HG03469 (cell line): ENCODE results near the gene COG6.

Experiments
- ATAC-seq: cut with Tn5 transposase; IDR thresholded peaks from one replicate; pipeline ENCODE4 v1.9.1; 2021; ENCODE audit warnings: mild to moderate bottlenecking, moderate library complexity, moderate number of reproducible peaks; ENCODE audit not compliant: unreplicated experiment

Gene COG6

GRCh38 chr13:39655569-39656324 lies at the start of gene COG6:
COG6 (plus strand) TSS chr13:39655662; CDS start chr13:39655727, 65 bp downstream.
- peak; percentile 86 for ATAC-seq

DNA sequence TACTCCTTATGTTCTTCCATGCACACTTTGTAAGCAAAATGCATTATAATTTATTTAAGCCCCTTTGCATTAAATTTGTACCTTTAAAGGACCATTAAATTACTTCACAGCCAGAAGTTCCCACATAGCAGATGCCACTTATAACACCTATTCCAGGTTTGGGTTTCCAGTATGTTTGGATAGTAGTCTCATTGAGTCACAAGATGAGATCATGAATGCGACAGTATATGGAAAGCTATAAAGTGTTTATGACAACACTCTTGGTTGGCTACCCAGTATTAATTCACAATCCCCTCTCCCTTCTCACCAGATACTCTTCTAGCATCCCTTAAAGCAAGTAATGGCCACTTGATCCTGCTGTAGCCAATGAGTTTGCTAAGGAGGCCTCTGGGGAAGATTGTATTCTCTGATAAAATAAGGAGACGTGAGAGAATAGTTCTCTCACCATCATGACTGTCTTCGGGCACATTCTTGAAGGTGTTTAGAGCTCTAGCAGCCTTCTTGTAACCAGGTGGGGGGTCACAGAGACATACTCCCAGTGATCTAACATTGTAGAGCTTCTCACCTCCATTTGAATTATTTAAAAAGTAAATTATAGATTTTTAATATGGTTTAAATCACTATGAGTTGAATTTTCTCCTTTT lies 49.7 kb upstream of the COG6 start:
- no peak for ATAC-seq

DNA sequence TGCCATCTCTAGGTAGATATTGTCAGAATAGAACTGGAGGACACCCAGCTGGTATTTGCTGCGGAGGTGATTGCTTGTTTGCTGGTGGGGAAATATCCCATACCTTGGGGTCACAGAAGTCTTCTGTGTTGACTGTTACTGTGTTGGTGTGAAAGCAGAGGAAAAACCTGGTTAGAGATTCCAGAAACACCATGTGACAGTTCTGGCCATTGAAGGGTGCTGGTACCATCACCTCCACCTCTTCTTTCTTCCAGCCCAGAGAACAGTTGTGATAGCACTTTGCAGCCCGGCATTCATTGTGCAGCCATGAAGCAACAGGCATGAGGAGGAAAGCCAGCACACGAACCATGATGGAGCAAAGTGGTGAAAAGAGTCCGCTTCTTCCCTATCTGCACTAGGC lies 47.6 kb upstream of the COG6 start:
- no peak for ATAC-seq

GRCh38 chr13:39612023-39612637 lies 43.3 kb upstream of the COG6 start:
- no peak for ATAC-seq

- no peak for ATAC-seq
Measured at GRCh38 chr13:39616087-39616694, 39.3 kb upstream of the COG6 start.

GRCh38 chr13:39618561-39618960 lies 36.9 kb upstream of the COG6 start:
- no peak for ATAC-seq

GRCh38 chr13:39623466-39623865 lies 32.0 kb upstream of the COG6 start:
- ATAC-seq: no peak

GRCh38 chr13:39631307-39631706 lies 24.2 kb upstream of the COG6 start:
- no peak for ATAC-seq

- ATAC-seq: no peak
Measured at GRCh38 chr13:39632994-39633393, 22.5 kb upstream of the COG6 start.

DNA sequence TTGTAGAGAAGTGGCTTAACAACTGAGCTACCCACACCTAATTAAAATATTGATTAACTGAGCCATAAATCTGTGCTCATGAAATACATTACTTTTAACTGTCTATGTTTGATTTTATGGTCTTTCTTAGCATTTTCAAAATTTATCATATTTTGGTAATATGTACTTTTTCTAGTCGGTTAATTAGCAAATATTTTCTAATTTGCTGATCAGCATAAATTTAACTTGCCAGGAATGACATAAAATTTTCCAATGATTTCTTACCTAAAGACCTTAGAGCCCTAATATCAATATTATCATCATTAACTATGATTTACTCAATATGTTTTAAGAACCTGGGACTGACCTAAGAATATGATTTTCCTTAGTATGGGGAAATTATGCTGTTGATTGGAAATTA lies 19.9 kb upstream of the COG6 start:
- ATAC-seq: no peak

- ATAC-seq: no peak
Measured at GRCh38 chr13:39637890-39638289, 17.6 kb upstream of the COG6 start.

DNA sequence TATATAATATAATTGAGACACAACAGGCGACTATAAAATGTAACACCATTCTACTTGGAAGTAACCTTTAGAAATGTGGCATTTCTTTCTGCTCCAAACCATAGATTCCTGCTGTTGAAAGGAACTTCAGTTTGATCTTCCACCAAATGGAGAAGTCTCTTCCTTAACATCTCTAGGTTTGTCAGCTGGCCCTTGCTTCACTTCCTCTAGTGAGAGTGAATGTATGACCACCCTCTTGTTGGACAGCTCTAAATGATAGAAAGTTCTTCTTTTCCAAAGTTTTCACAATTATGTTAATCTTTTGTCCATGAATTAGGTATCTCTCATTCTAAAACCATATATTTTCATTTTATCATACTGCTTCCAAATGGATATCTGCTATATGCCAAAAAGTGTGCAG lies 13.8 kb upstream of the COG6 start:
- no peak for ATAC-seq

DNA sequence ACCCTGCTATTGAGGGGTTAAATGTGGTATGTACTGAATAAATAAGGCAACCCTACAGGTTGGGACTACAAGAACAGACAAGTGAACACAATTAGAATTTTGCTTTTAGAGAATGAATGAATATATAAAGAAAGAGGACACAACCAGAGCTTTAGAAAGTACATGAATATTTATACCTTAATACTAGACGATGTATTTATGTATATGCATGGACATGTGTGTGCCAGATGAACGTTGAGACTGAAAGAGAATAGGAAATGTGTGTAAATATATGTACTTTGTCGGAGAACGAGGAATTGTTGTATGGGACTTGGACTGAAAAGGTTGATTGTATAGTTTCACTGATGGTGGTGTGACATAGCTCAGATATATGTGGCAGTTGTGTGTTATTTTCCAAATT lies 9.3 kb upstream of the COG6 start:
- ATAC-seq: no peak

DNA sequence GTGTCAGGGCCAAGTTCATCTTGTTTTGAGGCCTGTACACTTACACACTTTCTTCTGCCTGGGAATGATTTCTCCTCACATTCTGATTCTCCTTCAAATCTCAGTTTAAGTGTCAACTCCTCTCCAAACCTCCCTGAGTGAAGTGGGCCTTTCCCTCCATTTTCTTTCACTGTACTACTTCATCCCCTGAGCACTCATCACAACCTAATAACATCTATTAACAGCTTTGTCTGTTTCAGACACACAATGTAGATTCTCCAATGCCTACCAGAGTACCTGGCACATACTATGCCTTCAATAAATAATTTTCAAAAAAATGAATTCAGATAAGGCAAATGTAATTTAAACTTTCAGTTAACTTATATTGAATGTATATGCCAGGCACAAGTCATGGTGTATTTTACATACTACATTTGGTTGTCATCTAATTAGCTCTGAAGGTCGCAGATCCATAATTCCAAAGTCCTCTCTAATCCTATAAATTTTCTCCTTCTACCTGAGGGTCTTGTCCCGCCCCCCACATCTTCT lies 357 bp upstream of the COG6 start:
- ATAC-seq: no peak

DNA sequence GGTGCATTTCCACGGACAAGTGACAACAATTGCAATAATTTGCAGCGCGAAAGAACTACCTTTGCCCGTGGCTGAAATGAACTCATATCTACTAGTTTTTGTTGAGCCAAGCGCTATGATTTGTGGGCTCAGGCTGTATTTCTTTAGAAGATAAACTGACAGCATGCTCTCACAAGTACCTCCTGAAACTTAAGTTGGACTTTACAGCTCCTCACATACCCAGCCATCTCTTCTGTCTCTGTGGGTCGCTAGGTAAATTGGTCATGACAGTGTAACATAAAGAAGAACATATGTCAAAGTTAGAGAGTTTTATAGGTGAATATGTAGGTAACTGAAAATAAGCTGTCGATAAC lies 839 bp downstream of the COG6 start:
- ATAC-seq: no peak

- ATAC-seq: no peak
Measured at GRCh38 chr13:39663508-39663907, 8.0 kb downstream of the COG6 start.

- ATAC-seq: no peak
Measured at GRCh38 chr13:39663958-39664357, 8.5 kb downstream of the COG6 start.

DNA sequence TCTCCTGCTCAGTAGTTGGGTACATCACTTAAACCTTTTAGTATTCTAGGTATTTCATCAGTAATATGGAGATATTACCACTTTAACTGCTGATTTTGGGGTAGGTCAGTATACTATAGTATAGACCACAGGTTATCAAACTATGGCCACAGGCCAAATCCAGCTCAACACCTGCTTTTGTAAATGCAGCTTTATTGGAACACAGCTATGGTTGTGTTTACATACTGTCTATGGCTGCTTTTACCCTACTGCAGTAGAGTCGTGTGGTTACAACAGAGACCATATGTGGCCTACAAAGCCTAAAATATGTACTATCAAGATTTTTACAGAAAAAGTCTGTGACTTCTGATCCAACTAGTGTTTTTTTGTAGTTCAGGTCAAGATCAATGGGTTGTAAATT lies 10.3 kb downstream of the COG6 start:
- no peak for ATAC-seq

- no peak for ATAC-seq
Measured at GRCh38 chr13:39670445-39670844, 15.0 kb downstream of the COG6 start.

GRCh38 chr13:39672378-39673132 lies 17.1 kb downstream of the COG6 start:
- ATAC-seq: no peak

GRCh38 chr13:39675904-39676303 lies 20.4 kb downstream of the COG6 start:
- no peak for ATAC-seq
